NT2/D1 (cell line): ENCODE measurements around the gene TMEM255B.

ENCODE experiments used
- SUZ12 ChIP-seq: IDR thresholded peaks from 2 replicates; pipeline ENCODE4 v1.6.1; 2011; ENCODE audit not compliant: insufficient read length, insufficient read depth; ENCODE audit errors: extremely low read depth
- YY1 ChIP-seq: IDR thresholded peaks from 2 replicates; pipeline ENCODE4 v1.6.1; 2011; ENCODE audit not compliant: insufficient read length, insufficient read depth
- ZNF274 ChIP-seq: IDR thresholded peaks from 2 replicates; pipeline ENCODE4 v1.6.1; 2011; ENCODE audit warnings: mild to moderate bottlenecking, low read depth, low read length

- TF ChIP-seq YY1 (no peak), ZNF274 (no peak), SUZ12 (no peak)
Measured at GRCh38 chr13:113735194-113735593, 23.8 kb upstream of the TMEM255B start.
